ENCODE results near the gene FLNB. TPM values are rescaled to one million over a fixed set of nuclear protein-coding genes. Genes with fewer than 3 reads are reported as not detected.

Gene FLNB
- total and polyA plus RNA-seq, 2 of the 13 experiments (the other 11 are each of a cell fraction or from before 2014, with no cell fraction given), result 106 to 130 TPM

- TF ChIP-seq BORCS8-MEF2B (CRISPR knock-in tag; IDR thresholded peaks at IDR 0.05) (no peak), TFAP4 (IDR thresholded peaks at IDR 0.05; ENCODE audit: borderline replicate concordance, low read depth) (no peak), HIVEP1 (CRISPR knock-in tag; IDR thresholded peaks at IDR 0.05) (no peak), PCBP1 (IDR thresholded peaks at IDR 0.05; ENCODE audit: borderline replicate concordance, low read depth, low read length) (no peak), FOXO1 (CRISPR knock-in tag; IDR thresholded peaks at IDR 0.05) (peak; percentile 59; the same call in 1 of the 2 replicates), HOXA7 (CRISPR knock-in tag; IDR thresholded peaks at IDR 0.05) (no peak), NCOA5 (CRISPR knock-in tag; IDR thresholded peaks at IDR 0.05) (no peak), ZNF766 (CRISPR knock-in tag; IDR thresholded peaks at IDR 0.05; ENCODE audit: borderline replicate concordance) (no peak), ETV5 (CRISPR knock-in tag; IDR thresholded peaks at IDR 0.05; ENCODE audit: borderline replicate concordance) (peak; percentile 96), RFX3 (CRISPR knock-in tag; IDR thresholded peaks at IDR 0.05) (no peak), MBD4 (IDR thresholded peaks at IDR 0.05; ENCODE audit: borderline replicate concordance, low read length) (no peak), ZNF777 (CRISPR knock-in tag; IDR thresholded peaks at IDR 0.05) (no peak), ZNF3 (CRISPR knock-in tag; IDR thresholded peaks at IDR 0.05) (no peak), ZNF614 (CRISPR knock-in tag; IDR thresholded peaks at IDR 0.05; ENCODE audit: borderline replicate concordance) (peak; percentile 63; the same call in 1 of the 2 replicates)
Observed at GRCh38 chr3:57974796-57975388, 33.3 kb upstream of the FLNB start (continued).

GRCh38 chr3:57977818-57978235 is 30.4 kb upstream of the FLNB start:
- POLR2A ChIA-PET, result no interaction called here
- in situ Hi-C loops (cut with HindIII; ENCODE audit: extremely low pct_ligation_motif_present, low pct_unique_long_range_greater_than_20kb) (no loop called here), intact Hi-C loops (cut with micrococcal nuclease; ENCODE audit: unreplicated experiment) (loop anchor here (10.0 kb wide), 1 partner anchor 953 kb away; no protein-coding TSS in a partner anchor)
- H3K36me3 ChIP-seq (replicated peaks in 1 of 2; ENCODE audit: control insufficient read depth in 1 of 2, insufficient read depth in 2 of 2, low read length in 2 of 2), result no peaks in the 10 kb centered on the region
- H3K4me1 ChIP-seq (ENCODE audit: insufficient read depth, low read length), result peaks cover 73% of the 10 kb centered on the region
- H3K27me3 ChIP-seq (ENCODE audit: control insufficient read depth in 1 of 2, insufficient read depth in 2 of 2, low read length in 2 of 2), result no peaks in the 10 kb centered on the region
- ATAC-seq (peak; percentile 70), DNase-seq (ENCODE audit: low spot score) (peak; percentile 67), FAIRE-seq (peak; percentile 63)
- TF ChIP-seq FOSL2 (CRISPR knock-in tag; IDR thresholded peaks at IDR 0.05) (peak; percentile 79), ARID3A (IDR thresholded peaks at IDR 0.05; ENCODE audit: low read depth, low read length) (0 out of 2 replicates have a peak, but pooled peaks have one; percentile 16), MAFF (IDR thresholded peaks at IDR 0.05; ENCODE audit: low read depth, low read length) (peak; percentile 14; the same call in 1 of the 2 replicates), BCL3 (CRISPR knock-in tag; IDR thresholded peaks at IDR 0.05) (no peak), TEAD3 (CRISPR knock-in tag; optimal IDR thresholded peaks at IDR 0.05; ENCODE audit: borderline replicate concordance) (peak; percentile 68), FOXJ3 (CRISPR knock-in tag; IDR thresholded peaks at IDR 0.05; ENCODE audit: borderline replicate concordance) (no peak), ZC3H13 (CRISPR knock-in tag; IDR thresholded peaks at IDR 0.05) (no peak), RFX3 (CRISPR knock-in tag; IDR thresholded peaks at IDR 0.05) (no peak), RARA (CRISPR knock-in tag; IDR thresholded peaks at IDR 0.05) (peak; percentile 32; the same call in 1 of the 2 replicates)
- CTCF ChIA-PET (ENCODE audit: low intra/inter-chr PET ratio, low total read pairs), result no interaction called here
- no peaks in the 10 kb centered on the region for H3K9me3 ChIP-seq (ENCODE audit: low read length)
- H3K27ac ChIP-seq (ENCODE audit: extremely low read length, insufficient read depth, low read length), result no peak overlapping the region
- H3K9ac ChIP-seq (ENCODE audit: insufficient read depth, low read depth, low read length), result no peak overlapping the region
- peak overlapping the region; percentile 59 for H3K4me2 ChIP-seq (ENCODE audit: low read depth, low read length)
- no peaks in the 10 kb centered on the region for H4K20me1 ChIP-seq (ENCODE audit: insufficient read depth, low read length)
- no peak overlapping the region for H3K4me3 ChIP-seq (replicated peaks in 1 of 3; ENCODE audit: insufficient read depth in 1 of 3, low read depth in 2 of 3, low read length in 3 of 3)
- BruUV-seq (replicated peaks), result no TSS peak
- H2AFZ ChIP-seq (ENCODE audit: low read length), result no peak overlapping the region
- H3K79me2 ChIP-seq (ENCODE audit: insufficient read depth, low read length), result no peaks in the 10 kb centered on the region
- WGBS (ENCODE audit: low lambda C conversion rate), result 2% methylated on average over 4 of the region's 4 CpGs
